HUES6 (cell line): ENCODE results near the gene TMEM80.
"Not testable (repeated sequence)": the region's sequence is repeated elsewhere in the genome, so short reads cannot be mapped to it uniquely, and the experiment has no call there.

Experiments
- H3K27ac ChIP-seq: 2 replicates; pipeline ENCODE4 v1.7.0; 2013; ENCODE audit warnings: low read depth, mild to moderate bottlenecking, low read length, inconsistent platforms
- H3K27me3 ChIP-seq: 2 replicates; pipeline ENCODE4 v1.6.1; 2013; ENCODE audit warnings: low read length; ENCODE audit not compliant: control insufficient read depth, insufficient read depth
- H3K36me3 ChIP-seq: 2 replicates; pipeline ENCODE4 v1.6.1; 2013; ENCODE audit warnings: low read length; ENCODE audit not compliant: control insufficient read depth, insufficient read depth
- H3K4me1 ChIP-seq: 2 replicates; pipeline ENCODE4 v1.6.1; 2013; ENCODE audit warnings: low read length; ENCODE audit not compliant: control insufficient read depth, insufficient read depth
- H3K4me3 ChIP-seq: 2 replicates; pipeline ENCODE4 v1.5.1; 2013; ENCODE audit warnings: low read depth, low read length
- H3K9ac ChIP-seq: one replicate; pipeline ENCODE4 v1.6.1; 2013; ENCODE audit warnings: mild to moderate bottlenecking, low read length
- H3K9me3 ChIP-seq: 2 replicates; pipeline ENCODE4 v1.6.1; 2013; ENCODE audit warnings: low read depth, low read length; ENCODE audit not compliant: control insufficient read depth, insufficient read depth

The TMEM80 gene

DNA sequence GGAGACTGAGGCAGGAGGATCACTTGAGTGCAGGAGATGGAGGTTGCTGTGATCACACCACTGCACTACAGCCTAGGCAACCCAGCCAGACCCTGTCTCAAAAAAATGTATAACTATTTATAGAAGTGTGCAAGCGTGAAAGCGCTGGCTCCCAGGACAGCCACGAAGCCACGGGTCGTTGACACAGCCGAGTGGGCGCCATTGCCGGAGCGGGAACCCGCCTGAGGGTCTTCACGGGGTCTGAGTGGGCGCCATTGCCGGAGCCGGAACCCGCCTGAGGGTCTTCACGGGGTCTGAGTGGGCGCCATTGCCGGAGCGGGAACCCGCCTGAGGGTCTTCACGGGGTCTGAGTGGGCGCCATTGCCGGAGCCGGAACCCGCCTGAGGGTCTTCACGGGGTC, 38.9 kb downstream of the TMEM80 start:
- H3K27me3 ChIP-seq, H3K9me3 ChIP-seq, H3K4me1 ChIP-seq, H3K27ac ChIP-seq, H3K9ac ChIP-seq, H3K36me3 ChIP-seq, H3K4me3 ChIP-seq: not testable (repeated sequence)

DNA sequence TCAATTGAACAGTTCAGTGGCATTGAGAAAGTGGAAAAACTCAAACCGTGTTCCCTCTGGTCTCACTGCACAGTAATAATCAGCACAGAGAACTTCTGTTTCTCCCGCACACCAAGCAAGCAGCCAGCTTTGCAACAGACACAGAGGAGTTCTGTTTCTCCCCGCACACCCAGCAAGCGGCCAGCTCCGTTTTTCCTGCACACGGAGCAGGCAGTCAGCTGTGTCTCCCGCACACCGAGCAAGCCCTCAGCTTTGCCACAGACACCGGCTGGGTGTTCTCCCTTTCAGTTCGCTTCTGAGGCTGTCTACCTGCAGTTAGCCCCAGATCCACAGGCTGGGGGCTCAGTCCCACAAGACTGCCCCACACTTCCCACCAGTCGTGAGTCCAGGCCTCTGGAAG, 41.8 kb downstream of the TMEM80 start:
- no peaks in the 10 kb centered on the region for H3K36me3 ChIP-seq
- no peak overlapping the region for H3K9ac ChIP-seq
- H3K4me3 ChIP-seq, result no peak overlapping the region
- H3K27me3 ChIP-seq, result no peaks in the 10 kb centered on the region
- no peaks in the 10 kb centered on the region; the same call in 1 of the 2 replicates for H3K4me1 ChIP-seq
- no peaks in the 10 kb centered on the region for H3K9me3 ChIP-seq
- H3K27ac ChIP-seq, result no peak overlapping the region

DNA sequence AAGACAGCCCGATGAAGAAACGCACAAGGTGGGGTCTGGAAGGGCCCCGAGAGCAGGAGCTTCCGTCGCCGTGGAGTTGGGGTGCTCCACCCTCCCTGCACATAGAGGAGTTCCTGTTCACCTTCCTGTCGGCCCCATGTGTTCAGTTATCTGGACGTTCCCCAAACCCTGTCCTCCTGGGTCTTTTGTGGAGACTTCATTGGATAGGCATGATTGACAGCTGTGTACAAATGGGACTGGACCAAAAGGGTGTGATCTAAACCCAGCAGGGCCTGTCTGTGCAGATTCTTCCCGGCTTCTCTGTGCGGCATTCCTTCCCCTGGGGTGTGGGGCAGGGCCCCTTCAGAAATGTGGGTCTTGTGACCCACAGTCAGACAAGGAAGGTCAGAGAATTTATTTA, 42.3 kb downstream of the TMEM80 start:
- H3K36me3 ChIP-seq, H3K4me3 ChIP-seq, H3K9ac ChIP-seq, H3K9me3 ChIP-seq, H3K4me1 ChIP-seq, H3K27me3 ChIP-seq, H3K27ac ChIP-seq: not testable (repeated sequence)

DNA sequence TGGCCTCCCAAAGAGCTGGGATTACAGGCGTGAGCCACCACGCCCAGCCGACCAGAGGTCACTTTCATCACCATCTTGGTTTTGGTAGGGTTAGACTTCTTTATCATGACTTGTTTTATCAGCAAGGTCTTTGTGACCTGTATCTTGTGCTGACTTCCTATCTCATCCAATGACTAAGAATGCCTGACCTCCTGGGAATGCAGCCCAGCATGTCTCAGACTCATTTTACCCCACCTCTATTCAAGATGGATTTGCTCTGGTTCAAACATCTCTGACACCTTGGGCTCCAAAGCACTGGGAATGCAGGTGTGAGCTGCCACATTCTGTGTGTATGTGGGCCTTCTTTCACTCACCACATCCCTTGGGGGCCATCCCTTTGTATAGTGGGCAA, 46.5 kb downstream of the TMEM80 start:
- Histone ChIP-seq H3K9ac (no peak overlapping the region), H3K27me3 (no peaks in the 10 kb centered on the region), H3K36me3 (no peaks in the 10 kb centered on the region), H3K4me3 (no peak overlapping the region), H3K9me3 (no peaks in the 10 kb centered on the region), H3K27ac (no peak overlapping the region), H3K4me1 (peaks cover 14% of the 10 kb centered on the region)

DNA sequence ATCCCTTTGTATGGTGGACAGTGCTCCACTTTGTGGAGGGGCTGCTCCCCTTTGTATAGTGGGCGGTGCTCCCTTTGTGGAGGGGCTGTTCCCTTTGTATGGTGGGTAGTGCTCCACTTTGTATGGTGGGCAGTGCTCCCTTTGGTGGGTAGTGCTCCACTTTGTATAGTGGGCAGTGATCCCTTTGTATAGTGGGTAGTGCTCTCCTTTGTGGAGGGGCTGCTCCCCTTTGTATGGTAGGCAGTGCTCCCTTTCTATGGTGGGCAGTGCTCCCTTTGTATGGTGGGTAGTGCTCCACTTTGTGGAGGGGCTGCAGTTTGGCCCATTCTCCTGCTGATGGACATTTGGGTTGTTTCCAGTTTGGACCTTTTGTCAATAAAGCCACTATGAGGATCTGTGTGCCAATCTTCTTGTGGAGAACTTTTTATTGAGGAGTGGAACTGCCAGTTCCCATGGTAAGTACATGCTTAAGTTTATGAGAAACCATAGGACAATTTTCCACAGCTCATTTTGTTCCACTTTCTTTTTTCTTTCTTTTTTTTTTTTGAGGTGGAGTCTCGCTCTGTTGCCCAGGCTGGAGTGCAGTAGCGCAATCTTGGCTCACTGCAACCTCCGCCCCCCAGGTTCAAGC, 47.1 kb downstream of the TMEM80 start:
- no peaks in the 10 kb centered on the region for H3K36me3 ChIP-seq

DNA sequence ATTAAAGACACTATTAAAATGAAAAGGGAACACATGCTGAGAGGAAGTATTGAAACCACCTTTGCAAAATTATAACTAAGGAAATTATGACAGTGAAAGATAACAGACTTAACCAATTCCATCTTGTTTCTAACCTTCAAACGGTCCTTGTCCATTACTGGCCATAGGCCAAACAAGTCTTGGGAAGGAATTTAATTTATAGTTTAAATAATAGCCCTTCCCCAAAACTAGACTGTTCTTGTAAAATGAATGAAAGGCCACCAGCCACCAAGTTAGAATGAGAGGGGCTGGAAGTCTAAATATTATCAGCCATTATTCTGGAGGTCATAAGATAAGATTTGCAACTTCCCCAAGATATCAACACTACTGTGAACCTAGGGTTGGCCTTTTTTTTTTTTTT, 49.8 kb downstream of the TMEM80 start:
- peaks cover 21% of the 10 kb centered on the region for H3K4me1 ChIP-seq
- H3K4me3 ChIP-seq, result no peak overlapping the region
- no peak overlapping the region for H3K9ac ChIP-seq
- H3K36me3 ChIP-seq, result peaks cover 6% of the 10 kb centered on the region; the same call in 1 of the 2 replicates
- H3K27ac ChIP-seq, result peak overlapping the region; percentile 45; the same call in 1 of the 2 replicates
- no peaks in the 10 kb centered on the region for H3K27me3 ChIP-seq
- no peaks in the 10 kb centered on the region for H3K9me3 ChIP-seq

More for the DNA sequence above, 47.1 kb downstream of the TMEM80 start:
- Histone ChIP-seq H3K27ac (no peak overlapping the region), H3K4me1 (peaks cover 14% of the 10 kb centered on the region; the same call in 1 of the 2 replicates), H3K9ac (no peak overlapping the region), H3K27me3 (no peaks in the 10 kb centered on the region), H3K9me3 (no peaks in the 10 kb centered on the region), H3K4me3 (no peak overlapping the region)

DNA sequence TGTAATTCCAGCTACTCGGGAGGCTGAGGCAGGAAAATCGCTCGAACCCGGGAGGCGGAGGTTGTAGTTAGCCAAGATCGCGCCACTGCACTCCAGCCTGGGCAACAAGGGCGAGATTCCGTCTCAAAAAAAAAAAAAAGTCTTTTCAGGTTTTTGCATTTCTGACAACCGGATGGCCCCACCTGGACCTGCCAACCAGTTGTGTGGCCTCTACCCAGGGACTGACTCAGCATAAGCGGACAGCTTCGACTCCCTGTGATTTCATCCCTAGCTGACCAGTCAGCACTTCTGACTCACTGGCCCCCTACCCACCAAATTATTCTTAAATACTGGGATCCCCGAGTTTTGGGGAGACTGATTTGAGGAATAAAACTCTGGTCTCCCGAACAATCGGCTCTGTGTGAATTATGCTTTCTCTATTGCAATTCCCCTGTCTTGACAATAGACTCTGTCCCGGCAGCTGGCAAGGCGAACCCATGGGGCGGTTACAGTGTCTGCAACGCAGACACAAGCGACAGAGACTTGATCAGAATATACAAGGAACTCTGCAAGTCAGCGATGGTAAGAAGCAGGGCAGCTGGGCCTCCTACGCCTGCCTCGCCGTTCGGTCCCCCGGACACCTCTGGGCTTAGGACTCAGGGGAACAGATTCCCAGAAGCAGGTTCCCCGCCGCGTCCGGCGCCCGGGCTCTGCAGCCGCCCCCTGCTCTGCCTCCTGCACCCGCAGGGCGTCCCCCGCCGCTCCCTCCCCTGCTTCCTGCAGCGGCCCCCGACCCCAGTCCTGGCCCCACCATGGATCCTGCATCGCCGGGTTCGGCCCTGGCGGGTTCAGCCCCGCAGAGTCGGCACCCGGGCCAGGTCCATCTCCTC, 50.9 kb downstream of the TMEM80 start:
- Histone ChIP-seq H3K4me1 (peaks cover 21% of the 10 kb centered on the region), H3K36me3 (peaks cover 10% of the 10 kb centered on the region), H3K9me3 (no peaks in the 10 kb centered on the region), H3K27ac (peak overlapping the region; percentile 88), H3K9ac (peak overlapping the region; percentile 92), H3K4me3 (peak overlapping the region; percentile 84), H3K27me3 (no peaks in the 10 kb centered on the region)

DNA sequence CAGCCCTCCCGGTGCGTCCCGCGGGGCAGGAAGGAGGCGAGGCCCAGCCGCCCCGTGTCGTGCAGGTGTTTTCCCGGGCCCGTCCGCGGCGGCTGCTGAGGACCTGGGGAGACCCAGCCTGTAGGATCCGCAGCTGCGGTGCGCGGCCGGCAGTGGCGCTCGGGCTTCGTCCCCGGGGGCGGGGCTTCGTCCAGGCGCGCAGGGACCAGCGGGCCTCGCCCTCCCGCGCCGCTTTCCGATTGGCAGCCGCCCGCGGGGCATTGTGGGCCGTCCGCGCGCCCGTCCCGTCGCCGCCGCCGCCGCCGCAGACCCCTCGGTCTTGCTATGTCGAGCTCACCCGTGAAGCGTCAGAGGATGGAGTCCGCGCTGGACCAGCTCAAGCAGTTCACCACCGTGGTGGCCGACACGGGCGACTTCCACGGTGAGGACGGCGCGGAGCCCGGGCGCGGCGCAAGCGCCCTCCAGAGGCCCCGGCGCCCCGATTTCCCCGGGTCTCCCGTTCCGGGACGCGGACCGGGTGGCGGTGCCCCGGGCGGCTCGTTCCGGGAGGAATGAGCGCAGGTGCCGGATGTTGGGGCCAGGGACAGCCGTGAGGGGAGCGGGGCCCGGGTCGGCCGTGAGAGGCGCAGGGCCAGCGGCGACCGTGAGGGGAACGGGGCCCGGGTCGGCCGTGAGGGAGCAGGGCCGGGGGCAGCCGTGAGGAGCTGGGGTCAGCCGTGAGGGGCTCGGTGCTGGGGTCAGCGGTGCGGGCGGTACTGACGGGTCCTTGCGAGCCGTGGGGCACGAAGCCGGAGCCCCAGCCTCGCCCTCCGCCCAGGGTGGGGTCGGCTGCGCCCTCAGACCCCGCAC, 51.8 kb downstream of the TMEM80 start, which contains the start of gene TALDO1:
Gene TALDO1 (plus strand): TSS at position 307 of the 849 bp plus-strand sequence. CDS start 18 bp downstream, at position 325.
- Histone ChIP-seq H3K4me1 (peaks cover 21% of the 10 kb centered on the region), H3K36me3 (peaks cover 15% of the 10 kb centered on the region), H3K27ac (peak within 1 kb of the TSS; percentile 88), H3K27me3 (no peaks in the 10 kb centered on the region), H3K9ac (peak within 1 kb of the TSS; percentile 92), H3K9me3 (no peaks in the 10 kb centered on the region), H3K4me3 (peak within 1 kb of the TSS; percentile 84)

DNA sequence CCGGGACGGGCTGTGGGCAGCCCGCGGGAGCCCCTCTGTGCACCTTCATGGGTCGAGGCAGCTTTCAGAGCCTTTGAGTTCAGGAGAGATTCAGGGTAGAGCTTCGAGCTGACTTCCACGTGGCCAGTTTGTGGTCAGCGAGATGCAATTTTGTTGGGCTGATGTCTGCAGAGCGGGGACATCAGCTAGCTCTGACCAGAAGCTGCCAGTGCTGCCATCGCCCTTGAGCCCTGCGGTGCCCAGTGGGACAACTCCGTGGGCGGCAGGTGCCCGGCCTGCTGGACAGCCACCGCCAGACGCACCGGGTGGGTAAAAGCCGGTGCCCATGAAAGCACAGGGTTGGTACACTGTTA, 52.4 kb downstream of the TMEM80 start:
- H3K4me1 ChIP-seq, result peaks cover 21% of the 10 kb centered on the region
- peak overlapping the region; percentile 84 for H3K4me3 ChIP-seq
- peak overlapping the region; percentile 88 for H3K27ac ChIP-seq
- H3K9me3 ChIP-seq, result no peaks in the 10 kb centered on the region
- no peaks in the 10 kb centered on the region for H3K27me3 ChIP-seq
- peaks cover 20% of the 10 kb centered on the region for H3K36me3 ChIP-seq
- peak overlapping the region; percentile 90 for H3K9ac ChIP-seq

DNA sequence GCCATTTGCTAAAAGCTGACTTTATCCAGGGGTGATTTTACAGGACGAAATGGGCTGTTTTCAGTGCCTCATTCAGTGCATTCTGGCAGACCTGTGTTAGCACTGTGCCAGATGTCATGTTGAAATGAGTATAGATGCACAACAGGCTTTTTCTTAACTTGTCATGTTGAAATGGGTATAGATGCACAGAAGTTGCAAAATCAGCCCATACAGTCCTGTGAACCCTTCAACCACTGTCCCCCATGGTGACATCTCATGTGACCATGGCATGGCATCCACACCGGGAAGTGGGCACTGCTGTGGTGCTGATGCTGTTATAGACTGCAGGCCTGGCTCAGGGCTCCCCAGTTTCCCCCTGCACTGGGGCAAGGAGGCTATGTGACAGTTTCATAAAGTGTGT, 54.1 kb downstream of the TMEM80 start:
- Histone ChIP-seq H3K27ac (no peak overlapping the region), H3K27me3 (no peaks in the 10 kb centered on the region), H3K4me3 (no peak overlapping the region), H3K9me3 (no peaks in the 10 kb centered on the region), H3K36me3 (peaks cover 20% of the 10 kb centered on the region), H3K4me1 (peaks cover 17% of the 10 kb centered on the region), H3K9ac (no peak overlapping the region)
